NB4 (cell line): ENCODE results near the gene CNGB1.

Source experiments
- TF ChIP-seq, protein P1 (sequence below): IDR thresholded peaks from one replicate; pipeline ENCODE4 v1.5.1; 2012; ENCODE audit warnings: low read depth, low read length
- TF ChIP-seq, protein P2 (sequence below): IDR thresholded peaks from 2 replicates; pipeline ENCODE4 v1.6.1; 2011; ENCODE audit warnings: low read depth, low read length

DNA sequence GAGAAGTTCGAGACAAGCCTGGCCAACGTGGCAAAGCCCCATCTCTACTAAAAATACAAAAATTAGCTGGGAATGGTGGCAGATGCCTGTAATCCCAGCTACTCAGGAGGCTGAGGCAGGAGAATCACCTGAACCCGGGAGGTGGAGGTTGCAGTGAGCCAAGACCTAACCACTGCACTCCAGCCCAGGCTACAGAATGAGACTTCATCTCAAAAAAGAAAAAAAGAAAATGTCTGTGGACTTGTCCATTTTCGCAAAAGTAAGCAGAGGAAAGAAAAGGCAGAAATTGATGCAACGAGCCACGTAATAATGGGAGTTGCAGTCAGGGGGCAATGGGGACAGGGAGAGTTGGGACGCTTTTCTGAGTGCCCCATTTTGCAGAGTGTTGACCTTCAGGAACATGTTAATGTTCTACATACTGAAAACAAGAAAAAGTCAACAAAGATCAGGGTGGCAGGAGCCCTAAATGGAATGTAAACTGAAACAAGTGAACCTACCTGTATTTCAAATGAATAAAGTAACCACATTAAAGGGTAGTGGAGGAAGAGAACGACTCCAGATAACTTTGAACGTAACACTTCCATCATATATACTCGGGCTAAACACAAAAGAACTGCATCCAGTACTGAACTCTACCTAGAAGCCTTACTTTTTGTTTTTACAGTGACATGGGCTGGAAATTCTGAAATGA, 76.4 kb downstream of the CNGB1 start:
- TF ChIP-seq, protein P1, sequence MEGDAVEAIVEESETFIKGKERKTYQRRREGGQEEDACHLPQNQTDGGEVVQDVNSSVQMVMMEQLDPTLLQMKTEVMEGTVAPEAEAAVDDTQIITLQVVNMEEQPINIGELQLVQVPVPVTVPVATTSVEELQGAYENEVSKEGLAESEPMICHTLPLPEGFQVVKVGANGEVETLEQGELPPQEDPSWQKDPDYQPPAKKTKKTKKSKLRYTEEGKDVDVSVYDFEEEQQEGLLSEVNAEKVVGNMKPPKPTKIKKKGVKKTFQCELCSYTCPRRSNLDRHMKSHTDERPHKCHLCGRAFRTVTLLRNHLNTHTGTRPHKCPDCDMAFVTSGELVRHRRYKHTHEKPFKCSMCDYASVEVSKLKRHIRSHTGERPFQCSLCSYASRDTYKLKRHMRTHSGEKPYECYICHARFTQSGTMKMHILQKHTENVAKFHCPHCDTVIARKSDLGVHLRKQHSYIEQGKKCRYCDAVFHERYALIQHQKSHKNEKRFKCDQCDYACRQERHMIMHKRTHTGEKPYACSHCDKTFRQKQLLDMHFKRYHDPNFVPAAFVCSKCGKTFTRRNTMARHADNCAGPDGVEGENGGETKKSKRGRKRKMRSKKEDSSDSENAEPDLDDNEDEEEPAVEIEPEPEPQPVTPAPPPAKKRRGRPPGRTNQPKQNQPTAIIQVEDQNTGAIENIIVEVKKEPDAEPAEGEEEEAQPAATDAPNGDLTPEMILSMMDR, result no peak
- TF ChIP-seq, protein P2, sequence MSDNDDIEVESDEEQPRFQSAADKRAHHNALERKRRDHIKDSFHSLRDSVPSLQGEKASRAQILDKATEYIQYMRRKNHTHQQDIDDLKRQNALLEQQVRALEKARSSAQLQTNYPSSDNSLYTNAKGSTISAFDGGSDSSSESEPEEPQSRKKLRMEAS, result no peak
